SK-N-SH (cell line): ENCODE results near the gene TPD52L1. TPM values are rescaled to one million over a fixed set of nuclear protein-coding genes. Genes with fewer than 3 reads are reported as not detected.

Experiments used
- CTCF ChIA-PET: fragments of 300-600, 350-600 bp; formaldehyde crosslinking; extraction: SDS; loops from one replicate; lab custom pipeline; 2021; lab: Yijun Ruan, JAX
- POLR2A ChIA-PET: fragments of 350-600 bp; sonication (Branson Sonifier 250); formaldehyde crosslinking; extraction: SDS; loops from one replicate; lab custom pipeline; 2020; ENCODE audit warnings: antibody characterized with exemption, inconsistent platforms; lab: Yijun Ruan, JAX
- DNase-seq: peaks from one replicate; pipeline ENCODE4 v3.0.0; 2012
- H2AFZ ChIP-seq: fragments of 200-600 bp; sonication (generic); 2 replicates; pipeline ENCODE4 v1.8.1; 2016; ENCODE audit warnings: antibody characterized with exemption, mild to moderate bottlenecking, low read depth
- H3F3A ChIP-seq: fragments of 200-600 bp; sonication (generic); replicated peaks from 2 replicates; pipeline ENCODE3; 2016; ENCODE audit warnings: antibody characterized with exemption, mild to moderate bottlenecking; ENCODE audit not compliant: insufficient read depth
- H3K27ac ChIP-seq, 2 experiments: fragments of 200-500 bp in 1 of 2; fragments of 200-600 bp in 1 of 2; sonication (Bioruptor generic) in 1 of 2; sonication (generic), shearing (Covaris generic) in 1 of 2; 2 replicates each; pipeline versions ENCODE4 v1.5.1 to v1.6.1; 2014 to 2016; ENCODE audit warnings: low read depth in 2 of 2, inconsistent platforms in 1 of 2, low read length in 1 of 2, mild to moderate bottlenecking in 1 of 2, mixed read lengths in 1 of 2
- H3K27me3 ChIP-seq: fragments of 200-600 bp; sonication (generic), shearing (Covaris generic); 2 replicates; pipeline ENCODE4 v1.6.1; 2016; ENCODE audit warnings: mixed run types; ENCODE audit not compliant: insufficient read depth
- H3K36me3 ChIP-seq, 2 experiments: fragments of 200-500 bp in 1 of 2; fragments of 200-600 bp in 1 of 2; sonication (Bioruptor generic) in 1 of 2; sonication (generic) in 1 of 2; replicated peaks in 1 of 2; 2 replicates each; pipeline versions ENCODE3 to v1.5.1; 2014 to 2016; ENCODE audit warnings: low read length in 1 of 2, mild to moderate bottlenecking in 1 of 2; ENCODE audit not compliant: insufficient read depth in 2 of 2, control insufficient read depth in 1 of 2
- H3K4me1 ChIP-seq, 2 experiments: fragments of 200-500 bp in 1 of 2; fragments of 200-600 bp in 1 of 2; sonication (Bioruptor generic) in 1 of 2; sonication (generic), shearing (Covaris generic) in 1 of 2; 2 replicates each; pipeline versions ENCODE4 v1.5.1 to v1.6.1; 2014 to 2016; ENCODE audit warnings: low read depth in 1 of 2, low read length in 1 of 2, mixed run types in 1 of 2; ENCODE audit not compliant: insufficient read depth in 2 of 2, control insufficient read depth in 1 of 2
- H3K4me2 ChIP-seq: fragments of 200-600 bp; sonication (generic), shearing (Covaris generic); 2 replicates; pipeline ENCODE4 v1.6.1; 2017; ENCODE audit warnings: mixed run types
- H3K4me3 ChIP-seq, 2 experiments: fragments of 200-500 bp in 1 of 2; fragments of 200-600 bp in 1 of 2; sonication (Bioruptor generic) in 1 of 2; sonication (generic), shearing (Covaris generic) in 1 of 2; 2 replicates each; pipeline versions ENCODE4 v1.5.1 to v1.8.1; 2014 to 2016; ENCODE audit warnings: low read depth in 2 of 2, inconsistent platforms in 1 of 2, low read length in 1 of 2, mild to moderate bottlenecking in 1 of 2, mixed read lengths in 1 of 2, moderate library complexity in 1 of 2
- H3K79me2 ChIP-seq: fragments of 200-600 bp; sonication (generic); 2 replicates; pipeline ENCODE4 v1.8.1; 2017; ENCODE audit warnings: mild to moderate bottlenecking; ENCODE audit not compliant: insufficient read depth
- H3K9ac ChIP-seq: fragments of 200-600 bp; sonication (generic); 2 replicates; pipeline ENCODE4 v1.6.1; 2017; ENCODE audit warnings: mixed run types
- H3K9me2 ChIP-seq: fragments of 200-600 bp; sonication (generic); 2 replicates; pipeline ENCODE4 v1.6.1; 2017; ENCODE audit warnings: mixed run types
- H3K9me3 ChIP-seq: fragments of 200-600 bp; sonication (generic); 2 replicates; pipeline ENCODE4 v1.6.1; 2017; ENCODE audit warnings: mixed run types, mild to moderate bottlenecking, moderate library complexity
- H4K20me1 ChIP-seq: fragments of 200-600 bp; sonication (generic); 2 replicates; pipeline ENCODE4 v1.6.1; 2017; ENCODE audit warnings: mild to moderate bottlenecking, mixed run types; ENCODE audit not compliant: insufficient read depth
- ELF1 ChIP-seq: IDR thresholded peaks from 2 replicates; pipeline ENCODE4 v1.4.0; 2012
- FOSL2 ChIP-seq: IDR thresholded peaks from 2 replicates; pipeline ENCODE4 v1.4.0; 2012; ENCODE audit warnings: low read depth, mild to moderate bottlenecking, moderate library complexity, borderline replicate concordance
- FOXJ3 ChIP-seq: sonication (generic); formaldehyde crosslinking; IDR thresholded peaks from 2 replicates; pipeline ENCODE4 v1.5.1; 2020; ENCODE audit warnings: mild to moderate bottlenecking, missing genetic modification reagents
- FOXM1 ChIP-seq: IDR thresholded peaks from 2 replicates; pipeline ENCODE4 v1.4.0; 2012; ENCODE audit warnings: low read depth, mild to moderate bottlenecking
- JUND ChIP-seq: IDR thresholded peaks from 2 replicates; pipeline ENCODE4 v1.4.0; 2012
- NRF1 ChIP-seq: IDR thresholded peaks from 2 replicates; pipeline ENCODE4 v1.6.1; 2012; ENCODE audit warnings: low read depth, mild to moderate bottlenecking, low read length
- POLR2AphosphoS5 ChIP-seq: IDR thresholded peaks from 2 replicates; pipeline ENCODE4 v1.6.1; 2012; ENCODE audit warnings: low read depth, low read length
- RCOR1 ChIP-seq: fragments of 150-350 bp; IDR thresholded peaks from 2 replicates; pipeline ENCODE4 v1.6.1; 2017; ENCODE audit warnings: antibody characterized with exemption, low read length
- TCF12 ChIP-seq: IDR thresholded peaks from 2 replicates; pipeline ENCODE4 v1.4.0; 2012
- WGBS: methylation state at CpG from one replicate; pipeline ENCODE4 v1.1.6; 2017; ENCODE audit warnings: low lambda C conversion rate; 5-methylcytosine and 5-hydroxymethylcytosine counted together
- polyA plus RNA-seq, 3 experiments: library from polyadenylated mRNA; depleted of rRNA; stranded (reverse); fragments of >200 nt; gene quantifications; 2 replicates each; pipeline ENCODE4 v1.2.3, GENCODE V29; 2012
- TF ChIP-seq, protein P1 (sequence below): IDR thresholded peaks from 2 replicates; pipeline ENCODE4; 2012

Gene TPD52L1
- polyA plus RNA-seq, 1 of the 3 experiments (the other 2 are of a cell fraction) = 0.13 TPM

DNA sequence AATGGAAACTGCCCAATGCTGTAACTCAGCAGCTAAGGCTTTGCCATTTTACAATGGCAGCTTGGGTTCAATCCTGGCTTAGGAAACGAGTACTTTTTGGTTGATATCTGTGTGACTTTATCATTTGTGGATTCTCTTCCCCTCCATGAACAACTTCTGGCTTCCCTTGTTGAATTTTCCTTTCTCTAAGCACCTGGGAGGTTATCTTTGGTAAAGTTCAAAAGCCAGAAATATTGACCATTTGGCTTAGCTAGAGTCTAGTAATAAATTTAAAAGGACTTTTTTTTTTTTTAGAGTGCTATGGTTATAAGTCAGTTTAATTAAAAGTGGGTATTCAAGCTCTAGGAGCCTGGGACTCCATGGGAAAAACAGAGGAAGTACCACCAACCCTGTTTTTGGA lies 31.7 kb upstream of the TPD52L1 start:
- CTCF ChIA-PET = no interaction called here
- Histone ChIP-seq H3K9me2 (no peaks in the 10 kb centered on the region), H3K79me2 (no peaks in the 10 kb centered on the region), H3F3A (no peaks in the 10 kb centered on the region)
- no peak for DNase-seq
- 0% methylated on average over 1 of the region's 1 CpG for WGBS
- no peak for TF ChIP-seq RCOR1
- TF ChIP-seq, protein P1, sequence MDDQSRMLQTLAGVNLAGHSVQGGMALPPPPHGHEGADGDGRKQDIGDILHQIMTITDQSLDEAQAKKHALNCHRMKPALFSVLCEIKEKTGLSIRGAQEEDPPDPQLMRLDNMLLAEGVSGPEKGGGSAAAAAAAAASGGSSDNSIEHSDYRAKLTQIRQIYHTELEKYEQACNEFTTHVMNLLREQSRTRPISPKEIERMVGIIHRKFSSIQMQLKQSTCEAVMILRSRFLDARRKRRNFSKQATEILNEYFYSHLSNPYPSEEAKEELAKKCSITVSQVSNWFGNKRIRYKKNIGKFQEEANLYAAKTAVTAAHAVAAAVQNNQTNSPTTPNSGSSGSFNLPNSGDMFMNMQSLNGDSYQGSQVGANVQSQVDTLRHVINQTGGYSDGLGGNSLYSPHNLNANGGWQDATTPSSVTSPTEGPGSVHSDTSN = no peak
- TF ChIP-seq POLR2AphosphoS5 = no peak
- TF ChIP-seq NRF1 = no peak
- no peak for TF ChIP-seq TCF12
- TF ChIP-seq, all 33 proteins: peak for 0
- Histone ChIP-seq H3K36me3 (no peaks in the 10 kb centered on the region), H4K20me1 (no peaks in the 10 kb centered on the region), H3K4me3 (no peak overlapping the region), H2AFZ (no peak overlapping the region), H3K9ac (no peak overlapping the region), H3K27ac (no peak overlapping the region), H3K27me3 (no peaks in the 10 kb centered on the region; the same call in 1 of the 2 replicates), H3K4me1 (no peaks in the 10 kb centered on the region; a peak in 1 of 4 replicates), H3K9me3 (no peaks in the 10 kb centered on the region), H3K4me2 (no peak overlapping the region)
- POLR2A ChIA-PET = no interaction called here

DNA sequence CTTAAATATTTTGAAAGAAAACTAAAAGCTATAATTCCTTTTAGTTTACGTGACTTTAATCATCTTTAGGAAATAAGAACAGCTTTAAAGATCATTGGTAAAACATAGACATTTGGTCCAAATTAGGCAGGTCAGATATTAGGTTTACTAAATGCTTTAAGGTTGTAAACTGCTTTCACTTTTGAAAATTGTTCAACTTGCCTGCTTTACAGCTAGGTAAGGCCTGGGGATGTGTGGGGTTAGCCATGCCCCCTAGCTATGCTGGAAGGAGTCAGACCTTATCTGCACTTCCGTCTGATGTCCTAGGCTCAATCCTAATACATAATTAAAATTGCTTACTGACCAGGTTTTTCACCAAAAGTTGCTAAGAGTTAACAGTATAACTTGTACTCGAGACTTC lies 30.5 kb upstream of the TPD52L1 start:
- CTCF ChIA-PET = interaction anchor here (0.8 kb wide), 1 partner anchor 9 kb away, joined by 5 read pairs; no protein-coding TSS in a partner anchor
- Histone ChIP-seq H2AFZ (no peak overlapping the region), H3K79me2 (no peaks in the 10 kb centered on the region), H4K20me1 (no peaks in the 10 kb centered on the region), H3K27me3 (no peaks in the 10 kb centered on the region; the same call in 1 of the 2 replicates), H3K4me2 (no peak overlapping the region), H3K4me1 (no peaks in the 10 kb centered on the region; a peak in 1 of 4 replicates), H3F3A (no peaks in the 10 kb centered on the region), H3K9me3 (no peaks in the 10 kb centered on the region), H3K27ac (no peak overlapping the region), H3K9ac (no peak overlapping the region), H3K4me3 (no peak overlapping the region), H3K36me3 (no peaks in the 10 kb centered on the region), H3K9me2 (no peaks in the 10 kb centered on the region)
- DNase-seq = no peak
- WGBS = 32% methylated on average over 3 of the region's 3 CpGs
- TF ChIP-seq ELF1 (no peak), FOXM1 (no peak), RCOR1 (no peak), FOSL2 (no peak)
- POLR2A ChIA-PET = no interaction called here

GRCh38 chr6:125123468-125124048 lies 30.0 kb upstream of the TPD52L1 start:
- no peaks in the 10 kb centered on the region; the same call in 1 of the 2 replicates for H3K27me3 ChIP-seq
- H3K36me3 ChIP-seq = no peaks in the 10 kb centered on the region
- H3K27ac ChIP-seq = no peak overlapping the region
- H2AFZ ChIP-seq = no peak overlapping the region
- WGBS = 51% methylated on average over 7 of the region's 8 CpGs
- H3K9me3 ChIP-seq = no peaks in the 10 kb centered on the region
- H3K9ac ChIP-seq = no peak overlapping the region
- H3K4me1 ChIP-seq = no peaks in the 10 kb centered on the region; a peak in 1 of 4 replicates
- no peak overlapping the region for H3K4me2 ChIP-seq
- H3K9me2 ChIP-seq = no peaks in the 10 kb centered on the region
- TF ChIP-seq FOSL2 (no peak), FOXJ3 (CRISPR knock-in tag) (no peak), JUND (no peak)
- no peaks in the 10 kb centered on the region for H3K79me2 ChIP-seq
- CTCF ChIA-PET = interaction anchor here (0.6 to 1.4 kb wide), 3 partner anchors 9 to 30 kb away, joined by 3 to 5 read pairs (median 4); partner anchors contain the start of gene TPD52L1
- H3F3A ChIP-seq = no peaks in the 10 kb centered on the region
- no peak for DNase-seq
- POLR2A ChIA-PET = no interaction called here
- H3K4me3 ChIP-seq = no peak overlapping the region
- H4K20me1 ChIP-seq = no peaks in the 10 kb centered on the region
